ENCODE results near the gene KLF16. TPM values are rescaled to one million over a fixed set of nuclear protein-coding genes. Genes with fewer than 3 reads are reported as not detected.

The KLF16 gene
- total RNA-seq, 1 donor from 2014 or later = 23.1 TPM

DNA sequence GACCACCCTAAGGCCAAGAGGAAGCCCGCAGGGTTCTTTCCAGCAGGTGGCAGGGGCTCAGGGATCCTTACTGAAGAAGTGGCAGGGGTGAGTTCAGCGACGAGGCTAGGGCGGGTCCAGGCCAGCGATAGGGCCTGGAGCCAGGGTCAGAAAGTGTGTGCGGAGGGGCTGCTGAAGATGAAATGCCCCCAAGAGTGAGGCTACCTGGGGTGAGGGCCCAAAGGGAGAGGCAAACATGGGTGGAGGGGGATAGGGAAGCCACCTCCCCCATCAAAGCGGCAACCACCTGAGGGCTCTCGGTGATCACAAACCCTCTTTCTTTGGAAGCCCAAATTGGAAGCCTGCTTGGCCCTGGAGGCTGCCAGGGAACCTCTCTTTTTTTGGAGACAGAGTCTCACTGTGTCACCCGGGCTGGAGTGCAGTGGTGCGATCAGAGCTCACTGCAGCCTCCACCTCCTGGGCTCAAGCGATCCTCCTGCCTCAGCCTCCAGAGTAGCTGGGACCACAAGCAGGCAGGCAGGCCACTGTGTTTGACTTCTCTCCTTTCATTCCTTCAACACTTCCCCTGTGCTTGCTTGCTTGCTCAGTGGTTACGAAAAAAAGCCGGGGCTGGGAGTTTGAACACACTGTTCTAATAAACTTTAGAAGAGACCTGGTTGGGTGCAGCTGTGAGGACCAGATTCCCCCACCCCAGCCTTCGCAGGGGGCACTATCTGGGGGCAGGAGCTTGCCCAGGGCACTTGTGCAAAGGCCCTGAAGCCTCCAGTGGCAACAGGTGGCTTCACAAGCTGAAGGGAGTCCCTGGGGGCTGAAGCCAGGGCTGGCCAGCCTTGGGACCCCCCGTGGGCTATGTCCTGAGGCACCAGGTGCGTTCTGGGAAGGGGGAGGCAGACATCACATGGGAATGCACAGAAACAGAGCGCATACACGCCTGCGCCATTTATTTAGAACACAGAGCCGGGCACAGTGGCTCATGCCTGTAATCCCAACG lies 49.9 kb downstream of the KLF16 start:
- intact Hi-C loops (cut with micrococcal nuclease) = loop anchor here (2.0 to 5.0 kb wide), 2 partner anchors 209 to 221 kb away; partner anchors contain the start of genes MBD3 and UQCR11

DNA sequence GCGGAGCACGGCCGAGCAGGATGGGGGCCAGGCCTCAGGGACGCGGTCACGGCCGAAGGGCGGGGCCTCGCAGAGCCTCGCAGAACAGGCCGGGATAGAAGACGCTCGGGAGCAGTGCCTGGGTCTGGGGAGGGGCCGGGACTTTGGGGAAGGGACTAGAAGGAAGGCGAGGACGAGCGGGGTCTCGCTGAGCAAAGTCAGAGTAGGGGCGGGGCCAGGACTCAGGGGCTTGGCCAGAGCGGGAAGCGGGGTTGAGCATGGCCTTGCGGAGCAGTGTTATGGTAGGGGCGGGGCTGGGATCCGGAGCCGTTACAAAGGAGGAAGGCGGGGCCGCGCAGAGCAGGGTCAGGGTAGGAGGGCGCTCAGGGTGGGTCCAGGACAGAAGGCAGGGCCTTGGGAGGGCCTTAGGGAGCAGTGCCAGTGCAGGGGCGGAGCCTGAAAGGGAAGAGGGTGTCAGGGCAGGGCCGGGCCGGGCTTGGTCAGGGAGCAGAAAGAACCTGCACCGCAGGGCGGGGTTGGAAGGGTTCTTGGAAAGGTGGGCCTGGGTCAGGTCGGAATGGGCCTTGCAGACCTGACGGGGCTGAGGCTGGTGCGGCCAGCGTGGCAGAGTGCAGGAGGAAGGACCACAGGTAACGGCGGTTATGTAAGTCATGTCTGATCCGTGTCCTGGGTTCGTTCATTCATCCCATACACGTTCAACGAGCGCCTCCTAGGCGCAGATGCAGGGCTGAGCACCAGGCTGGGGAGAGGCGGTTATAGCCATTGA lies 50.8 kb downstream of the KLF16 start:
- intact Hi-C loops (cut with micrococcal nuclease) = loop anchor here (1.0 to 5.0 kb wide), 4 partner anchors 36 to 220 kb away; partner anchors contain the start of genes MBD3, REXO1, TCF3 and UQCR11

DNA sequence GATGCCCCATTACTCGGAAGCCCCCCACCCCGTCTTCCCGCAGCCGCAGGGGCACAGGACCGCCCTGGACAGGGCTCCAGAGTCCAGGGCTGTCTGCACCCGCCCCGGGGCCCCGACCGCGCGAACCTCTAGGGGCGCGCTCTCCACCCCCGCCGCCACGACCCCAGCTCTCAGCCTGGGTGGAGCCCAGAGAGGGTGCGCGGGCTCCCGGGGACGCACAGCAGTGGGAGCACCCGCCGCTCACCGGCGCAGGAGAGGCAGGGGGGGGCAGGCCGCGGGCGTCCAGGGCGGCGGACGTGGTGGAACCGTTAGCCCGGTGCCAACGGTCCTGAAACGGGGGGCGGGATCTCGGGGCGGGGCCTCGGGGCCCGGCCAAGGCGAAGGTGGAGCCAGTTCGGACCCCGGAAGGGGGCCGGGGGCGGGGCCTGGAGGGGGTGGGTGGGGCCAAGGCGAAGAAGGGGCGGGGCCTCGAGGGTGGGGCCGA lies 51.4 kb downstream of the KLF16 start, which contains the start of gene ATP8B3:
ATP8B3 (minus strand) TSS at position 335 of the 484 bp plus-strand sequence. CDS start 540 bp downstream, outside the sequence.
- intact Hi-C loops (cut with micrococcal nuclease) = loop anchor here (1.0 to 5.0 kb wide), 4 partner anchors 36 to 220 kb away; partner anchors contain the start of genes MBD3, REXO1, TCF3 and UQCR11

DNA sequence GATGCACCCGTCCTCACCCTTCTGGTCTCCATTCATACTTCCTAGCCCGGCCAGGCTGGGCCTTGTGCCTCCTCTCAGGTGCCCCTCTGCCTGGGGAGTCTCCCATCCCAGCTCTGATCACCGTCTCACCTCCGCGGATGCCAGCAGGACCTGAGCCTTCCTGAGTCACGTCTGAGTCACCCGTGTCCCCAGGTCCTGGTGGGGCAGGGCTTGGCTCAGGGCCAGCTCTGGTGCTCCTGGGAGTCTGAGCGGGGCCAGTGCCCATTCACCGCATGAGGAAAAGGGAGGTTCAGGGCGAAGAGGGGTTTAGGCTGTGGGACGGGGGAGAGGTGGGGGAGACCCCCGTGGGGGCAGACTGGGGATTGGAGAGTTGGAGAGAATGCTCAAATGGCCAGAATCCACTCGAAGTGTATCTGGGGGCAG lies 51.9 kb downstream of the KLF16 start:
- intact Hi-C loops (cut with micrococcal nuclease) = loop anchor here (5.0 kb wide), 1 partner anchor 219 kb away; the partner anchor contains the start of gene MBD3

DNA sequence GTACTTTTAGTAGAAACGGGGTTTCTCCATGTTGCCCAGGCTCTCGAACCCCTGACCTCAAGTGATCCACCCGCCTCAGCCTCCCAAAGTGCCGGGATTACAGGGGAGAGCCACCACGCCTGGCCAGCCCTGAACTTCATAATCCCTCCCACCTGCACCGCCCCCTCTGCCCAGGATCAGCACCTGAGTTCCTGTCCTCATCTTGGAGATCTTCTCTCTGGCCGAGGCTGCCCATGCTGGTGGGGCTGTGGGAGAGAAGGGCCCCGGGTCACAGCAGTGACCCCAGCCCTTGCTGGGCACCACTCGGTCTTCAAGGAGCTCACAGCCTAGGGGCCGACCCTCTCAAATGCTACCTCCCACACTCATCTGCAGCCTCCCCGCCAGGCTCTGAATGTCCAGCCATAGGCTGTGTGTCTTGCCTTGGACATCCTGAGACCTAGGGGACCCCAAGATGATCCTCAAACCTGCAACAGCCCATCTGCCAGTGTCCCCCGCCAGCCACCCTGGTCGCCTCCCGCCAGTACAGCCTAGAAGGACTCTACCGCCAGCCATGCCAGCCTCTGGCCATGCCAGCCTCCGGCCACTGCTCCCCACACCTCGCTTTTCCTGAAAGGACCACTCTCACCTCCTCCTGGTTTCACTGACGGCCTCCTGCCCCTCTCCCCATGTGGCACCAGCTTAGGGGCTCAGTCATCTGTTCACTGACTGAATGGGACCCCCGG lies 52.8 kb downstream of the KLF16 start:
- intact Hi-C loops (cut with micrococcal nuclease) = loop anchor here (5.0 kb wide), 1 partner anchor 218 kb away; the partner anchor contains the start of gene MBD3

DNA sequence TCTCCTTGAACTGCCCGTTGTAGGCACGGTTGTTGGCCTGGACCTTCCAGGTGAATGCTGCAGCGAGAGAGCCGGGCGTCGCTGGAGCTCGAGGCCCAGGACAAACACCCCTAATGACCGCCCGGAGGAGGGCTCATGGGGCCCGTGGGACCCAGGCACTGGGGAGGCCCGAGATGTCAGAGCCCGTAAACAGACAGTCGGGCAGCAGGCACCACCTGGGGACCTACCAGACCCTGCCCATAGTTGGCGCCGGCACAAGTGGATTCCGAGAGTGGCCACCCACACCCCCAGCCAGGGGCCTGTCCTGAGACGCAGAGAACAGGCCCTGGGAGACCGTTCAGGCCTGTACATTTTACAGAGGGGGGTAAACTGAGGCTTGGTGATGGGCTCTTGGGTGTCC lies 53.7 kb downstream of the KLF16 start:
- intact Hi-C loops (cut with micrococcal nuclease) = loop anchor here (5.0 kb wide), 1 partner anchor 217 kb away; the partner anchor contains the start of gene MBD3

DNA sequence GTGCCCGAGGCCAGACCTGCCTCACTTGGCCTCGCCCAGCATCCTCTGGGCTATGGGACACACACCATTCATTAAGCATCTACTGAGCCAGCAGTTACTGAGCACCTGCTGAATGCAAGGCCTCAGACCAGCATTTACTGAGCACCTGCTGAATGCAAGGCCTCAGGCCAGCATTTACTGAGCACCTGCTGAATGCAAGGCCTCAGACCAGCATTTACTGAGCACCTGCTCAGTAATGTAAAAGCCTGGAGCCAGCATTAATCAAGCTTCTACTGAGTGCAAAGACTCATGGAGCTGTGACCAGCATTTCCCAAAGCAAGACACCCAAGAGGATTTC lies 55.0 kb downstream of the KLF16 start:
- intact Hi-C loops (cut with micrococcal nuclease) = no loop called here

DNA sequence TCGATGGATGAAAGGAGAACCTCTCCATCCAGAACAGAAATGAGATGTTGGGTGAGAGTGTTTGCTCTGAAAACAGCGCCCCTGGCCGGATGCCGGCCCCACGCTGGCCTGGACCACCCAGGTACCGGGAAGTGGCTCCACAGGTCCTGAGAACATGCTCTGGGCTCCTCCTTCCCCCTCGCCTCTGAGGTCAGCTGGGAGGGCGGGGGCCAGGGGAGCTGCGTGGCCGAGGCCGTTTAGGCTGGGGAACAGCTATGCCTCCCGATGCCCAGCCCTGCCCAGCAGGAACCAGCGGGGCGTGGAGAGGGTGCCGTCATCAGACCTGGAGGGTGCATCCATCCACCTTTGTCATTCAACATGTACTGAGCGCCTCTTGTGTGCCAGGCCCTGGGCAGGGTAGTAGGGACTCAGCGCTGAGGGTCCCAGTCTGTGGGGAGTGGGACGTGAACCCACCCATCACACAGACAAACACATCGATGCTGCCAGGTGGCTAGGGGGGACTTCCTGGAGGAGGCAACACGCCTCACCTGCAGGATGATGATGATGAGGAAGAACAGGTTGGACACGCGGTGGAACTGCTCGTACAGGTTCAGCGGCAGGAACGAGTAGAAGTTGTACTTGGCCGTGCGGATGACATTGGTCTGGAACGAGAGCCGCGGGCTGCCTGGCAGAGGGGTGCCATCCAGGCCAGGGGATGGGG lies 55.5 kb downstream of the KLF16 start:
- intact Hi-C loops (cut with micrococcal nuclease) = no loop called here

DNA sequence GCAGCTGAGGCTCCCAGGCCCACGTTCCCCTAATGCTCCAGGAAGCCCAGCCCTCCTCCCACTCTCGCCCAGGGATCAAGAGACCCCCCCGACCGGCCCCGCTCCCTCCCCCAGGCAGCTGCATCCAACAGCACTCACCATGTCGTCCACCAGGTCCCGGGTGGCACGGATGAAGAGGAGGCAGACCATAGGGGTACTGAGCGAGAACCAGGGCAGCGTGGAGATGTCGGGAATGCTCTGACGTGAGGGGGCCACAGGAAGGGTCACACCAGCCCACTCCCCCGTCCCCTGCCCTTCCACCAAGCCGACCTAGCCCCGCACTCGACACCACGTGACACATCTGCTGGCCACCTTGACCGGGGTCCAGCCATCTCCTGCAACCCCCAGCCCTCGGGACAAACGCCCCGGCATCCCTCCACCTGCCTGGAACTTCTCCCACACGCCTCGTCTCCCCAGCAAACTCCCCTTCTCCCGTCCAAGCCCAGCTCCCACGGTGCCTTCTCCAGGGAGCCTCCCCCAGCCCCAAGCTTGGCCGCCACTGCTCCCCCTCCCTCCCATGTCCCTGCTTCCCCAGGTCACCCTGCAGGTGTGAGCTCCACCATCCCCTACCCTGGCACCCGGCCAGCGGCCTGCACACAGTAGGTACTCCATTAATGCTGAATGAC lies 56.2 kb downstream of the KLF16 start:
- intact Hi-C loops (cut with micrococcal nuclease) = no loop called here

DNA sequence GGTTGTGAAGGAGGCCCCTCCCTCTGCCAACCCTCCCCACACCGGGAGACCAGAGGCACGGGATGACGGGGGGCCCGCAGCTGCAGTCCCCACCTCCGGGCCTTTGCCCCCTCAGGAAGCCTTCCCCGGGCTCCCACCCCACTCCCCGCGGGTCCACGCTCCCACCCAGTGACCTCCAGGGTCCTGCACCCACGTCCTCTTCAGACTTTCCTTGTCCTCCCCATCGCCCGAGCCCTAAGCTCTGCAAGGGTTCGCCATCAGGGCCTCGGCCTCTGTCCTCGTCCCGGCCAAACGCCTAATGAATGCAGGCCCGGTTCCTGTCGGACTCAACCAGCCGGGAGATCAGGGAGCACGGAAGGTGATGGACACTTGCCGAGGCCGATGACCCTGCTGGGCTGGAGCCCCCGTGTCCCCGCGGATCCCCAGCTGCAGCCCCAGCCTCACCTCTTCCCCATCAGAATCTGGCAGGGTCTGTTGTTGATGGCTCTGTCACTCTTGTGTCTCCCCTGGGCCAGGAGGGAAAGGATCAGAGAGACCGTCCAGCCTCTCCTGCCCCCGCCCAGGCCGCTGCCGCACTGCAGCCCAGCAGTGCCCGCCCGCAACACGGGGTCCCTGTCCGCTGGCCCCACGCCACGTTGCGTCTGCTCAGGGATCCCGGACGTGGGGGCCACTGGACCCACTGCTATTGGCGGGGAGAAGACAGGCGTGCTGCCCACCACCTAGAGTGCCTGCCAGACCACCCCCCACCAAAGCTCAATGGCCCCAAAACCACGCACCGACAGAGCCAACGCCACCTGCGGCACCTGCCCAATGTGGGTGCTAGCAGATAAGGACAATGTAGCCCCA lies 57.0 kb downstream of the KLF16 start:
- intact Hi-C loops (cut with micrococcal nuclease) = no loop called here

DNA sequence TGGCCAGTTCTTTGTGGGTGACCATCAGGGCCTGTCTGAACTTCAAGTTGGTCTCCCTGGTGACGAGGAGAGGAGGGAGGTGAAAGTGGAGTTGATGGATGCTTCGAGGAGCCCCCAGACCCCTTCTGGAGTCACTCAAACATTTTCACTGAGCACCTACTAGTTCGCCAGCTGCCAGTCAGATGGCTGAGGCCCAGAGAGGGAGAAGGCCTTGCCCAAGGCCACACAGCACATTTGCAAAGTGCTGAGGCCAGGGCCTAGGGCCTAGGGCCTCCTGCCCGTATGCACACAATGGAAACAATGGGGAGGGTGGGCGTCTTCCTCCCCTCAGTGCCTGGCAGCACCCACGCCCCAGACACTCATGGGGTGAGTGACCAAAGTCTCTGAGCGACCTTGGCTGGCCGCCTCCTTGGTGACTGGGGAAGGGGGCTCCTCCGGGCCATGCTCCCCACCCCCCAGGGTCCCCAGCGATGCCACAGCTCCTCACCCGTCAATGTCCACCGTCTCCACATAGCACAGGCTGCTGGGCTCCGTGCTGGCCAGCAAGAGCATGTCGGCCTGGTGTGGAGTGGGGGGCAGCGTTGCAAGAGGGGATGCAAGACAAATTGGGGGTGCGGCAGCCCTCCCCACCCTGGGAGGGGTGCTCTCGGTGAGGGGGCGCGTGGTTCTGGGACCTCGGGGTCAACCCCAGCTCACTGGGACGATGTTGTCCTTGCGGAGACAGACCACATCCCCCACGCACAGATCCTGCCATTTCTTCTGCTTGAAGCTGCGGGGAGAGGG lies 57.8 kb downstream of the KLF16 start:
- intact Hi-C loops (cut with micrococcal nuclease) = no loop called here

DNA sequence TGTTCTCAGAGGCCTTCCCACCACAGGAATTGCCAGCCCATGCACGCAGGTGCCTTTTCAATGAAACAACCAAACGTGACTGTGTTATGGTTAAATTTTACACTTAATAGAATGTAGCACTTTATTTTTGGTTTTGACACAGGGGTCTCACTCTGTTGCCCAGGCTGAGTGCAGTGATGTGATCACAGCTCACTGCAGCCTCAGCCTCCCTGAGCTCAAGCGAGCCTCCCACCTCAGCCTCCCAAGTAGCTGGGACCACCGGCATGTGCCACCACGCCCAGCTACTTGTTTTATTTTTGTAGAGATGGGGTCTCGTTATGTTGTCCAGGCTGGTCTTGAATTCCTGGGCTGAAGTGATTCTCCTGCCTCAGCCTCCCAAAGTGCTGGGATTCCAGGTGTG lies 58.5 kb downstream of the KLF16 start:
- intact Hi-C loops (cut with micrococcal nuclease) = no loop called here

Other genes with a start within 250 kb of the KLF16 start
- gene TCF3, start 211.0 kb downstream of the KLF16 start, total RNA-seq = 88.1 and 88.5 TPM in 2 replicates
- gene ONECUT3, start 110.1 kb downstream of the KLF16 start, total RNA-seq = not detected in 2 replicates
- gene ATP8B3, start 51.3 kb downstream of the KLF16 start, total RNA-seq = 25.6 and 28.5 TPM in 2 replicates
- gene REXO1, start 15.1 kb downstream of the KLF16 start, total RNA-seq = 49.2 and 54.1 TPM in 2 replicates
- 119 and 126 TPM in 2 replicates for gene ABHD17A, start 21.9 kb upstream of the KLF16 start, total RNA-seq
- gene ADAT3, start 41.8 kb upstream of the KLF16 start, total RNA-seq = 11.0 and 11.5 TPM in 2 replicates
- gene SCAMP4, start 41.8 kb upstream of the KLF16 start, total RNA-seq = 32.1 and 34.8 TPM in 2 replicates
- gene CSNK1G2, start 77.6 kb upstream of the KLF16 start, total RNA-seq = 89.5 and 94.3 TPM in 2 replicates
- gene BTBD2, start 152.1 kb upstream of the KLF16 start, total RNA-seq = 50.1 and 56.1 TPM in 2 replicates
- gene MKNK2, start 187.7 kb upstream of the KLF16 start, total RNA-seq = 190 TPM in 2 replicates
- 228 and 239 TPM in 2 replicates for gene MOB3A, start 232.7 kb upstream of the KLF16 start, total RNA-seq
- gene IZUMO4, start 233.3 kb upstream of the KLF16 start, total RNA-seq = 7.3 and 8.9 TPM in 2 replicates